ENCODE results near the gene HSD11B2. TPM values are rescaled to one million over a fixed set of nuclear protein-coding genes. Genes with fewer than 3 reads are reported as not detected.

Gene HSD11B2
- total and polyA plus RNA-seq, 2 donors (not counting 3 experiments of a cell fraction or from before 2014, with no cell fraction given) = 0.10 TPM; not detected in 1

DNA sequence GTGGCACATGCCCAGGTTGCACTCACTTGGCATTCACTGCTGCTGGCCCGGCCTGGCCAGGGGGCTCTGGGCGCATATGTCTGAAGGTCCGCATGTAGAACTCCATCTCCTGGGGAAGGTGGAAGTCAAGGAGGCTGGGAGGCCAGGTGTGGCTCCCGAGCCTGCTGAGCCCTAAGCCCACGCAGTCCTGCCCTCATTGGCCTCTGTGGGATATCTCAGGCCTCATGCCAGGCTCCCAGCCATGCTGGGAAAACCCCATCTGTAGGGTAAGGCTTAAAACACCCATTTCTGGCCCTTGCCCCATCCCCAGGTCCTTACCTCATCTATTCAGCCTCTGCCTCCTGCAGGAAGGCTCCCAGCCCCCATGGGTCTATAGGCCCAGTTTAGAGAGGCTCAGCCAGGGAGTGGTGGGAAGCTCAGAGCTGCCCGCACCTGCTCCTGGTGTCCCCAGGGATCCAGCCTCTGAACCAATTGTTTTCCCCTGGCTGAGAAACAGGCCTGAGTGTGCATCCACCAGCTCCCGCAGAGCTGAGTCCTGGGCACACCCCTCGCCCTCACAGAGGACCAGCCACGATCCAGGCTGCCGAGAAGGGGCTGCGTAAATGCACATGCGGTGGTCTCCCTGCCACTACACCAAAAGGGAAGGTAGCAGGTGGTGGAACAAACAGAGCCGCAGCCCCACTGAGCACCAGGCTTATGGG lies 35.3 kb upstream of the HSD11B2 start:
- no peaks in the 10 kb centered on the region for H4K20me1 ChIP-seq (replicated peaks; ENCODE audit: control insufficient read depth, extremely low read depth, insufficient read depth, low read length)

More for the DNA sequence above, 35.3 kb upstream of the HSD11B2 start:
- DNase-seq (ENCODE audit: low read depth, low spot score) (no peak), FAIRE-seq (no peak)
- H3K36me3 ChIP-seq (ENCODE audit: control insufficient read depth in 2 of 2, extremely low read depth in 1 of 2, insufficient read depth in 2 of 2, low read length in 2 of 2) = no peaks in the 10 kb centered on the region
- H2AFZ ChIP-seq (ENCODE audit: low read depth, low read length) = no peak overlapping the region
- CTCF ChIA-PET = interaction anchor here (0.7 to 2.6 kb wide), 3 partner anchors 12 to 135 kb away, joined by 4 to 11 read pairs (median 5); no protein-coding TSS in a partner anchor
- POLR2A ChIA-PET = no interaction called here
- H3K27me3 ChIP-seq (ENCODE audit: control insufficient read depth in 2 of 2, insufficient read depth in 2 of 2, low read length in 2 of 2) = peaks cover 9 to 11% of the 10 kb centered on the region in 2 experiments
- no peaks in the 10 kb centered on the region for H3K9me1 ChIP-seq (replicated peaks; ENCODE audit: control insufficient read depth, extremely low read depth, insufficient read depth, low read length)
- no peaks in the 10 kb centered on the region for H3K9me3 ChIP-seq (replicated peaks; ENCODE audit: control insufficient read depth, insufficient read depth, low read length)
- H3K79me2 ChIP-seq (ENCODE audit: control insufficient read depth, insufficient read depth, low read length) = no peaks in the 10 kb centered on the region
- BruUV-seq (replicated peaks) = no TSS peak
- TF ChIP-seq POLR2AphosphoS5 (IDR thresholded peaks at IDR 0.05; ENCODE audit: insufficient read depth, low read depth, low read length) = no peak
- TF ChIP-seq FOS (IDR thresholded peaks at IDR 0.05; ENCODE audit: borderline replicate concordance, insufficient read depth, low read length) = no peak
- TF ChIP-seq EZH2 (IDR thresholded peaks at IDR 0.05; ENCODE audit: borderline replicate concordance, low read depth, low read length, severe bottlenecking) = no peak
- TF ChIP-seq, protein P1, sequence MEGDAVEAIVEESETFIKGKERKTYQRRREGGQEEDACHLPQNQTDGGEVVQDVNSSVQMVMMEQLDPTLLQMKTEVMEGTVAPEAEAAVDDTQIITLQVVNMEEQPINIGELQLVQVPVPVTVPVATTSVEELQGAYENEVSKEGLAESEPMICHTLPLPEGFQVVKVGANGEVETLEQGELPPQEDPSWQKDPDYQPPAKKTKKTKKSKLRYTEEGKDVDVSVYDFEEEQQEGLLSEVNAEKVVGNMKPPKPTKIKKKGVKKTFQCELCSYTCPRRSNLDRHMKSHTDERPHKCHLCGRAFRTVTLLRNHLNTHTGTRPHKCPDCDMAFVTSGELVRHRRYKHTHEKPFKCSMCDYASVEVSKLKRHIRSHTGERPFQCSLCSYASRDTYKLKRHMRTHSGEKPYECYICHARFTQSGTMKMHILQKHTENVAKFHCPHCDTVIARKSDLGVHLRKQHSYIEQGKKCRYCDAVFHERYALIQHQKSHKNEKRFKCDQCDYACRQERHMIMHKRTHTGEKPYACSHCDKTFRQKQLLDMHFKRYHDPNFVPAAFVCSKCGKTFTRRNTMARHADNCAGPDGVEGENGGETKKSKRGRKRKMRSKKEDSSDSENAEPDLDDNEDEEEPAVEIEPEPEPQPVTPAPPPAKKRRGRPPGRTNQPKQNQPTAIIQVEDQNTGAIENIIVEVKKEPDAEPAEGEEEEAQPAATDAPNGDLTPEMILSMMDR (IDR thresholded peaks at IDR 0.05; ENCODE audit: extremely low read depth in 1 of 2, insufficient read depth in 1 of 2, low read depth in 1 of 2, low read length in 2 of 2) = no peak
- no peak for TF ChIP-seq GATA2 (IDR thresholded peaks at IDR 0.05; ENCODE audit: insufficient read depth, insufficient read length, low read depth, low read length)
- TF ChIP-seq MYC (IDR thresholded peaks at IDR 0.05; ENCODE audit: low read depth, low read length) = no peak
- no peak for TF ChIP-seq JUN (IDR thresholded peaks at IDR 0.05; ENCODE audit: borderline replicate concordance, insufficient read depth, insufficient read length, low read depth)
- TF ChIP-seq, protein P2, sequence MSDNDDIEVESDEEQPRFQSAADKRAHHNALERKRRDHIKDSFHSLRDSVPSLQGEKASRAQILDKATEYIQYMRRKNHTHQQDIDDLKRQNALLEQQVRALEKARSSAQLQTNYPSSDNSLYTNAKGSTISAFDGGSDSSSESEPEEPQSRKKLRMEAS (IDR thresholded peaks at IDR 0.05; ENCODE audit: insufficient read depth, insufficient read length) = no peak
- TF ChIP-seq POLR2A (IDR thresholded peaks at IDR 0.05; ENCODE audit: low read depth, low read length) = no peak
- H3K27ac ChIP-seq (ENCODE audit: insufficient read depth, low read depth, low read length) = no peak overlapping the region
- H3K4me3 ChIP-seq (replicated peaks in 1 of 3; ENCODE audit: insufficient read depth in 1 of 3, low read depth in 1 of 3, low read length in 3 of 3) = no peak overlapping the region
- intact Hi-C loops (cut with micrococcal nuclease) (loop anchor here (10.0 kb wide), 2 partner anchors 201 to 441 kb away; partner anchors contain the start of genes E2F4, ELMO3 and EXOC3L1), dilution Hi-C loops (cut with MboI; ENCODE audit: extremely low pct_ligation_motif_present, low sequenced_read_pairs) (no loop called here)
- H3K9ac ChIP-seq (replicated peaks; ENCODE audit: extremely low read depth, insufficient read depth, low read length) = no peak overlapping the region
- peaks cover 13% of the 10 kb centered on the region for H3K4me1 ChIP-seq (ENCODE audit: control insufficient read depth, extremely low read depth, insufficient read depth, low read length)
- H3K4me2 ChIP-seq (ENCODE audit: insufficient read depth, low read length) = no peak overlapping the region
